ENCODE results near the gene SSB. TPM values are rescaled to one million over a fixed set of nuclear protein-coding genes. Genes with fewer than 3 reads are reported as not detected.

Gene SSB
- total RNA-seq, 4 donors from 2014 or later: 35.5 to 36.7 (median 36.1) TPM

DNA sequence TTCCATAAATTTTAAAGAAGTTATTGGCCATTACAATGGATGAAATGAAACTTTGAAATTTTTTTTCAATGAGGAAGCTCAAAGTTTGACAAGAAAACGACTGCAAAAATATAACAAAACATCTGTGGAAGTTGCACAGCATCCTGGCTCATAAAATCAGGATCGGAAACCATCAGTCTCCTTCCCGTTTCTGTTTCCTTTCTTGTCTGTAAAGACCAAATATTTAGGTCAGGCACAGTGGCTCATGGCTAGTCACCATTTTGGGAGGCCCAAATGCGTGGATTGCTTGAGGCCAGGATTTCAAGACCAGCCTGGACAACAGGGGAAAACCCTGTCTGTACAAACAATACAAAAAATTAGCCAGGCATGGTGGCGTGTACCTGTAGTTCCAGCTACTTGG lies 27.6 kb upstream of the SSB start:
- TF ChIP-seq, protein P1, sequence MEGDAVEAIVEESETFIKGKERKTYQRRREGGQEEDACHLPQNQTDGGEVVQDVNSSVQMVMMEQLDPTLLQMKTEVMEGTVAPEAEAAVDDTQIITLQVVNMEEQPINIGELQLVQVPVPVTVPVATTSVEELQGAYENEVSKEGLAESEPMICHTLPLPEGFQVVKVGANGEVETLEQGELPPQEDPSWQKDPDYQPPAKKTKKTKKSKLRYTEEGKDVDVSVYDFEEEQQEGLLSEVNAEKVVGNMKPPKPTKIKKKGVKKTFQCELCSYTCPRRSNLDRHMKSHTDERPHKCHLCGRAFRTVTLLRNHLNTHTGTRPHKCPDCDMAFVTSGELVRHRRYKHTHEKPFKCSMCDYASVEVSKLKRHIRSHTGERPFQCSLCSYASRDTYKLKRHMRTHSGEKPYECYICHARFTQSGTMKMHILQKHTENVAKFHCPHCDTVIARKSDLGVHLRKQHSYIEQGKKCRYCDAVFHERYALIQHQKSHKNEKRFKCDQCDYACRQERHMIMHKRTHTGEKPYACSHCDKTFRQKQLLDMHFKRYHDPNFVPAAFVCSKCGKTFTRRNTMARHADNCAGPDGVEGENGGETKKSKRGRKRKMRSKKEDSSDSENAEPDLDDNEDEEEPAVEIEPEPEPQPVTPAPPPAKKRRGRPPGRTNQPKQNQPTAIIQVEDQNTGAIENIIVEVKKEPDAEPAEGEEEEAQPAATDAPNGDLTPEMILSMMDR (IDR thresholded peaks at IDR 0.05 in 4 of 5, conservative IDR thresholded peaks at IDR 0.05 in 1 of 5): no peak
- TF ChIP-seq POLR2A (IDR thresholded peaks at IDR 0.05): no peak
- DNase-seq (no peak), ATAC-seq (no peak)
- H3K4me3 ChIP-seq: no peak overlapping the region
- H3K4me1 ChIP-seq: no peaks in the 10 kb centered on the region
- no peak overlapping the region for H3K27ac ChIP-seq
- no peaks in the 10 kb centered on the region for H3K9me3 ChIP-seq
- intact Hi-C loops (cut with DNase I; ENCODE audit: low total_unique reads) (no loop called here), in situ Hi-C loops (cut with MboI; ENCODE audit: low sequenced_read_pairs in 4 of 4) (loop anchor here in 1 of 4 donors (5.0 kb wide), 1 partner anchor 324 kb away; no protein-coding TSS in a partner anchor)
- H3K27me3 ChIP-seq: peaks cover 0 to 11% (median 11%) of the 10 kb centered on the region in 3 donors
- no peaks in the 10 kb centered on the region for H3K36me3 ChIP-seq

DNA sequence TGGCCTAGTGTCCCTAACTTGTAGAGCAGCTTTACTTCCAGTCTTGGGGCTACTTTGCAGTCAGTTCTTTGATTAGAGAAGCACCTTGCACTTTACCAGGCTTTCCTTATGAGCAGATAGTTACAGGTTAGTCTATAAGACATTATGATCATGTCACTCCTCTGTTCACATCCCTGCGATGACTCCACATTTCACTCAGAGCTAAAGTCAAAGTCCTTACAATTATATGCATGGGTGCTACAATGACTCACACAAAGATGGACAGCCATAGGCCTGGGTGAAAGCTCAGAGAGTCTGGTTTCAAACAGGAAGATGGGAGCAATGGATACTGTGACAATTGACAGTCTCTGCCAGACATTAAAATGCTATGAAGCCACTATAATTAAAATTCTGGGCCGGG lies 27.1 kb upstream of the SSB start:
- H3K27ac ChIP-seq: no peak overlapping the region
- peaks cover 0 to 11% (median 11%) of the 10 kb centered on the region in 3 donors for H3K27me3 ChIP-seq
- H3K9me3 ChIP-seq: no peaks in the 10 kb centered on the region
- no peaks in the 10 kb centered on the region for H3K36me3 ChIP-seq
- intact Hi-C loops (cut with DNase I; ENCODE audit: low total_unique reads): no loop called here
- in situ Hi-C loops (cut with MboI; ENCODE audit: low sequenced_read_pairs in 4 of 4): loop anchor here in 1 of 4 donors (5.0 kb wide), 1 partner anchor 324 kb away; no protein-coding TSS in a partner anchor
- DNase-seq: no peak
- no peak for TF ChIP-seq POLR2A (IDR thresholded peaks at IDR 0.05)
- TF ChIP-seq, protein P1 (IDR thresholded peaks at IDR 0.05 in 4 of 5, conservative IDR thresholded peaks at IDR 0.05 in 1 of 5): no peak
- no peaks in the 10 kb centered on the region for H3K4me1 ChIP-seq
- no peak for ATAC-seq
- H3K4me3 ChIP-seq: no peak overlapping the region

DNA sequence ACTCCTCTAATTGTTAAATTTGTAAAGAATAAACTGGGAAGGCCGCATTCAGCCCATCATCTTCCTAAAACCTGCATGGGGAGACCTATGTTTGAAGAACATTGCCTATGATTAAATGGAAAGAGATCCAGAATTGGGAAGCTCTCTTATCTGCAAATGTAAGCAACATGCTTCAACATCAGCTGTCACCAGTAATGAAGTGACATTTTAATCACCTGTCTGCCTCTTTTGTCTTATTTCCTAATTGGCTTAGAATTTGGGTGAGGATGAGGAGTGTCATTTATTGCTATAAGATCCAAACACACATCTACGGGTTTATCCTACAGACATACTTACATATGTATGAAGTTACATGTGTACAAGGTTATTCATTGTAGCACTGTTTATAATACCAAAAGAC lies 26.0 kb upstream of the SSB start:
- no peak overlapping the region for H3K27ac ChIP-seq

DNA sequence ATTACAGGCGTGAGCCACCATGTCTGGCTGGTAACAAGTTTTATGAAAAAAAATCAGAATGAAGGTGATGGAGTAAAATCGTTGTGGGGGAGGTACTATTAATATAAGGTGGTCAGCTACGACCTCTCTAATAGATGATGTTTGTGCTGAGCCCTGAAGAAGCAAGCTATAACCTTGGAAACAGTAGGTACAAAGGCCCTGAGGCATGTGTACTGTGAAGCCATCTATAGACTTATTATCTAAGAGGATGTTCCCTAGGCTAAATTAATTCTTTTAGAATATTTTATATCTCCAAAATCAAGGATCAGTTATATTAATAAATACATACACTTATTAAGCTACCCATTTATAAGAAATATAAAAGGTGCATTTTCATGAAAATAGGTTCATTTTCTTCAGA lies 23.3 kb upstream of the SSB start:
- TF ChIP-seq POLR2A (IDR thresholded peaks at IDR 0.05): no peak
- TF ChIP-seq, protein P1 (IDR thresholded peaks at IDR 0.05 in 4 of 5, conservative IDR thresholded peaks at IDR 0.05 in 1 of 5): no peak
- H3K4me1 ChIP-seq: no peaks in the 10 kb centered on the region
- in situ Hi-C loops (cut with MboI; ENCODE audit: low sequenced_read_pairs in 4 of 4): no loop called here
- H3K27me3 ChIP-seq: no peaks in the 10 kb centered on the region
- no peaks in the 10 kb centered on the region for H3K9me3 ChIP-seq
- DNase-seq: no peak
- no peaks in the 10 kb centered on the region for H3K36me3 ChIP-seq
- ATAC-seq: no peak
- intact Hi-C loops (cut with DNase I; ENCODE audit: low total_unique reads): no loop called here
- no peak overlapping the region for H3K27ac ChIP-seq
- no peak overlapping the region for H3K4me3 ChIP-seq

More for the DNA sequence above, 26.0 kb upstream of the SSB start:
- no peak for TF ChIP-seq POLR2A (IDR thresholded peaks at IDR 0.05)
- TF ChIP-seq, protein P1 (IDR thresholded peaks at IDR 0.05 in 4 of 5, conservative IDR thresholded peaks at IDR 0.05 in 1 of 5): no peak
- intact Hi-C loops (cut with DNase I; ENCODE audit: low total_unique reads): no loop called here
- no peak overlapping the region for H3K4me3 ChIP-seq
- no peaks in the 10 kb centered on the region for H3K36me3 ChIP-seq
- H3K27me3 ChIP-seq: peaks cover 0 to 11% (median 10%) of the 10 kb centered on the region in 3 donors
- no peaks in the 10 kb centered on the region for H3K9me3 ChIP-seq
- H3K4me1 ChIP-seq: no peaks in the 10 kb centered on the region
- ATAC-seq (no peak), DNase-seq (no peak)
- in situ Hi-C loops (cut with MboI; ENCODE audit: low sequenced_read_pairs in 4 of 4): loop anchor here in 1 of 4 donors (5.0 kb wide), 1 partner anchor 325 kb away; no protein-coding TSS in a partner anchor

GRCh38 chr2:169775765-169776164 lies 22.9 kb upstream of the SSB start:
- ATAC-seq (no peak), DNase-seq (no peak)
- in situ Hi-C loops (cut with MboI; ENCODE audit: low sequenced_read_pairs in 4 of 4): no loop called here
- Histone ChIP-seq H3K4me3 (no peak overlapping the region), H3K27me3 (no peaks in the 10 kb centered on the region), H3K36me3 (no peaks in the 10 kb centered on the region), H3K4me1 (no peaks in the 10 kb centered on the region), H3K27ac (no peak overlapping the region), H3K9me3 (no peaks in the 10 kb centered on the region)
- TF ChIP-seq, protein P1 (IDR thresholded peaks at IDR 0.05 in 4 of 5, conservative IDR thresholded peaks at IDR 0.05 in 1 of 5): no peak
- TF ChIP-seq POLR2A (IDR thresholded peaks at IDR 0.05): no peak
- intact Hi-C loops (cut with DNase I; ENCODE audit: low total_unique reads): no loop called here
